HG03196 (cell line): Measurements from ENCODE around the gene KASH5.

ENCODE experiments used
- ATAC-seq: cut with Tn5 transposase; IDR thresholded peaks from one replicate; pipeline ENCODE4 v1.9.1; 2021; ENCODE audit not compliant: unreplicated experiment

The KASH5 gene

DNA sequence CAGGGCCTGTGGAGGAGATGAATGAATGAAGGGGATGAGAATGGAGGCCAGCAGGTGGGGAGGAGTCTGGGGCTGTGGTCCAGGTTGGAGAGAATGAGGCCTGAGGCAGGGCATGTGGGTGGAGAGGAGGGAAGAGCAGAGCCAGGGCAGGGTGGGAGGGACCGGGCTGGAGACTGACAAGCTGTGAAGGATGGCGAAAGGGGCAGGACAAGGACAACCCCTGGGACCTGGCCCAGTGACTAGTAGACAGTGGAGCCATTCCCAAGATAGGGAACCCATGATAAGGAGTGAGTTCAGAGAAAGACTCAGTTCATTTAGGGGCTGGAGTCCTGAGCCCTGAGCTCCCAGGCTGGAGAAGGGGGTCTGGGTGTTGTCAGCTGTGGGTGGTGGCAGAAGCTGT, 32.2 kb downstream of the KASH5 start:
- ATAC-seq = no peak

DNA sequence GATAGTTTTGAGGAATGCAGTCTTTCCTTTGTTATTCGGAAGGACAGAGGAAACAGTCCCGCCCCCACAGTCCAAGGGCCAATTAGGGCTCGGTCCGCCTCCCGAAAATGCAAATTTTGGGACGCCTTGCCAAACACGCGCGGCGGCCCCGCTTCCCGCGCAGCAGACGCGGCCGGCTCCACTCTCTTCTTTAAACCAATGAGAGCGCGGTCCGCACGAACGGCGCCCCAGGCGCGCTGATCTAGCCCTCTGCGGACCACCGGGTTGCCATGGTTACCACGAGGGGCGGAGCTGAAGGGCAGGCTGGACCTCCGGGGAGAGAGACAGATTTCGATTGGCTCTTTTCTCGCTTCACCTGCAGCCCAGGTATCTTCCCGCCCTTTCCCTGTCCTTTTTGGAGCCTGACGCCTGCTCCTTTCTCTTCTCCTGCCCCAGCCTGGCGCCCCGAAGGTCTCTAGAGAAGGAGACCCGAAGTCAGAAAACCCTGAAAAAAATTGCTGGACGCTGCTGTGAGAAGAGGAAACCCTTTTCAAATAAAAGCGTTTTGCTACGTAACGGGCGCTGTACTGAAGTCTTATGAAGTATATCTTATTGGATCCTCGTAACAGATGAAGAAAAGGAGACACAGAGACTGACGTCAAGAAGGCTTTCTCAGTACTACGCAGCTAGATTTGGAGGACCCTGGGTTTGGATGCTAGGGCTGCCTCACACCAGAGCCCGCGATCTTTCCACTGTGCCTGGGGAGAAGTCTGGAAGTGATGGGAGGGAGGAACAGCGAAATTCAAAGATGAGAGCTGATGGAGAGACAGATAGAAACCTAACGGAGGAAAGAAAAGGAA, 33.2 kb downstream of the KASH5 start:
- no peak for ATAC-seq

- no peak for ATAC-seq
These were observed 33.8 kb downstream of the KASH5 start for GRCh38 chr19:49421878-49422202.

DNA sequence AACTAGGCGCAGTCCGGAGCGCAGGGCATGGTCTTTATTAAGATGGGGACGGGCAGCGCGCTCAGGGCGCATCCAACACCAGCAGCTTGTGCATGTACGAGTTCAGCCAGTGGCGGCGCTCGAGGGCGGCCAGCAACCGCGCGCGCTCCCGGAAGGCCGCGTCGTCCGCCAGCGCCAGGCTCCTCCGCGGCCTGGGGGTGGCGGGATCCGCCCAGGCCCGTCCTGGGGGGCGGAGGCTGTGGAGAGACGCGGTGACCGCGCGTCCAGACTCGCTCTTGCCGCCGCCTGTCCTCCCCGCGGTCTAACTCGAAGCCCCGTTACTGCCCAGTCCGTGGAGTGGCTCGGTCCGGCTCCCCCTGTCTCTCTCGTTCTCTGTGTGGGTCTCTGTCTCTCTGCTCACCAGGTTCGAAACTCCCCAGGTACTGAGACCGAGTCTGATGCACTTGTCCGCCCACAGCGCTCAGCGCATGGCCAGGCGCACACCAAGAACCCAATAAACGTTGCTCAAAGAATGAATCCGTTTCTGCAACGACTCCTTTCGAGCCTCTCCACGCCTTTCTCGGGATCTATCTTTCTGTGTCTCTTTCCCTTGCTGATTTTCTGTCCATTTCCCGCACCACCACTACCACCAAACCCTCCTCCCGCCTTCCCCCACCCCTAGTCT, 34.5 kb downstream of the KASH5 start:
- ATAC-seq = no peak

GRCh38 chr19:49423071-49423984, 35.3 kb downstream of the KASH5 start, which contains the start of gene PTH2:
Gene PTH2 (minus strand): TSS chr19:49423441. CDS start chr19:49423339, 102 bp downstream.
- no peak for ATAC-seq

- ATAC-seq = no peak
These were observed 35.9 kb downstream of the KASH5 start for GRCh38 chr19:49423985-49424303.

- ATAC-seq = no peak
These were observed 37.1 kb downstream of the KASH5 start, which contains the start of gene GFY for GRCh38 chr19:49425178-49425577. Gene GFY (plus strand): TSS chr19:49425388. CDS start chr19:49426431, 1,043 bp downstream.

DNA sequence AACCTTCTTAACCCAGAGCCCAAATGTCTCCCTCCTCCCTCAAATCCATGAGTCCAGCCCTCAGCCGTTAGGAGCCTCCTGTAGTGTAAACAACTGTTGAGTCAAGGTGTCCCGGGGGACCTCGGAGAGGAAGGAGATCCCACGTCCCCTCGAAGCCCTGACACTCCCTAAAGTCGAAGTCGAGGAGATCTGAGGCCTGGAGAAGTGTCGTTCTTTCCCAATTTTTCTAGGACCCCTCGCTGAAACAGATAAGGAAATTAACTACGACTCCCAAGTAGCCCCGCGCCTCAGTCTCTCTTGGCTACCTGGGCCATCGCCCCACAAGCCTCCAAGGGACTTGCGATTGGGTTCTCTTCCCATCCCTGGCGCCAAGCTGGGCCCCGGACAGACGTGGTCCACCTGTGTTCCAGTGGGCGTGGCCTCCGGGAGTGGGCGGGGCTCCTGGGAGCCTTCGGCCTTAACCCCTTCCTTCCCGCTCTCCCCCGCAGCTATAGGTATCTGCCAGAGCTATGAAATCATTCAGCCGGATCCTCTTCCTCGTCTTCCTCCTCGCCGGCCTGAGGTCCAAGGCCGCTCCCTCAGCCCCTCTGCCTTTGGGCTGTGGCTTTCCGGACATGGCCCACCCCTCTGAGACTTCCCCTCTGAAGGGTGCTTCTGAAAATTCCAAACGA, 38.0 kb downstream of the KASH5 start:
- no peak for ATAC-seq

GRCh38 chr19:49427339-49427738, 39.3 kb downstream of the KASH5 start:
- ATAC-seq = no peak

DNA sequence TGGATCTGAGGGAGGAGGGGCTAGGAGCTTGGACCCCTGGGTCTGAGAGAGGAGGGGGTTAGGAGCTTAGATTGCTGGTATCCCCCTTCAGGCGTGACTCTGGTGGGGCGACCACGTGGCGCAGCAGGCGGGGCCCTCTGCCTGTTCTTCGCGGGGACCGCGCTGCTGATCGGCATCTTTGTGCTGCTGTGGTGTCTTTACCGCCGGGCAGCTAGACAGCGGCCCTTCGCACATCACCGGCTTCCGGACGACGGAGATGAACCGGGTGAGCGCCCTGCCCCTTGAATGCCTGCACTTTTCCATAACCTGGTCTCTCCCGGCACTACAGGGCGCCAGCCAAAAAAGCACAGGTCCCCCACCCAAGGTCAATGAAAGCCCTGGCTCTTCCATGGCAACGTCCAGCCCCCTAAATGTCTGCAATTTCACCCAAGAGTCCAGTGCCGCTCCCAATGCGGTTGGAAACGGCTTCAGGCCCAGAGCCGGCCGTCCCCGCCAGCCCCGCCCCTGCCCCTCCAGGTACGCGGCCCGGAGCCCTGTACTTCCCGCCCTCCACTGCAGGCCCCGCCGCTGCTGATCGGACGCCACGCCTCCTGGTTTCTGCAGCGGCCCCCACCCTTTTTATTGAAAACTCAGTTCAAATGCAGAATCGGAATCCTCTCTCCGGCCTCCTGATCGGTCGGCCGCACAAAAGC, 40.0 kb downstream of the KASH5 start:
- ATAC-seq = no peak

GRCh38 chr19:49428547-49429451, 40.8 kb downstream of the KASH5 start:
- no peak for ATAC-seq

DNA sequence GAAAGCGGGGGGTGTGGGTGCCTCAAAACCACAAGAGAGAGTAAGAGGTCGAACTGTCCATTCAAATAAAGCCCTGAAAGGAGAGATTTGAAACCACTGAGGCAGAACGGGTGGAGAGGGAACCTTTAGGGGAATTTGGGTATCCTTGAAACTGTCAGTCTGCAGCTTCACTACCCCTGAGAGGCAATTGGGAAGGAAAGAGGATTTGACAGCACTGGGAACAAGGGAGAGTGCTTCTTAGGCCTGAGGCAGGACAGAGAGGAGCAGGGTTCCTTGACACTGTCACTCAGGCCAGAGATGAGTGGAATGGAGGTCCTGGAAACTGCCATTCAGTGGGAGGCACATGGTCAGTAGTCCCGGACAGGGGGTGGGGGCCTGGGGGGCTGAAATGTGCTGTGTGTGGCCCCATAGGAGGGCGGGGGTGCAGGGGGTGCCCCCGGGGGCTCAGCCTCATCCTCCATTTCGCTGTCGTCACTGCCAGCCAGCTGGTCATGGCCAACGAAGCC, 42.2 kb downstream of the KASH5 start:
- ATAC-seq = no peak

- no peak for ATAC-seq
These were observed 42.8 kb downstream of the KASH5 start for GRCh38 chr19:49430678-49431329.

GRCh38 chr19:49431330-49431749, 43.3 kb downstream of the KASH5 start:
- no peak for ATAC-seq

GRCh38 chr19:49432141-49433073, 44.4 kb downstream of the KASH5 start:
- ATAC-seq = no peak

DNA sequence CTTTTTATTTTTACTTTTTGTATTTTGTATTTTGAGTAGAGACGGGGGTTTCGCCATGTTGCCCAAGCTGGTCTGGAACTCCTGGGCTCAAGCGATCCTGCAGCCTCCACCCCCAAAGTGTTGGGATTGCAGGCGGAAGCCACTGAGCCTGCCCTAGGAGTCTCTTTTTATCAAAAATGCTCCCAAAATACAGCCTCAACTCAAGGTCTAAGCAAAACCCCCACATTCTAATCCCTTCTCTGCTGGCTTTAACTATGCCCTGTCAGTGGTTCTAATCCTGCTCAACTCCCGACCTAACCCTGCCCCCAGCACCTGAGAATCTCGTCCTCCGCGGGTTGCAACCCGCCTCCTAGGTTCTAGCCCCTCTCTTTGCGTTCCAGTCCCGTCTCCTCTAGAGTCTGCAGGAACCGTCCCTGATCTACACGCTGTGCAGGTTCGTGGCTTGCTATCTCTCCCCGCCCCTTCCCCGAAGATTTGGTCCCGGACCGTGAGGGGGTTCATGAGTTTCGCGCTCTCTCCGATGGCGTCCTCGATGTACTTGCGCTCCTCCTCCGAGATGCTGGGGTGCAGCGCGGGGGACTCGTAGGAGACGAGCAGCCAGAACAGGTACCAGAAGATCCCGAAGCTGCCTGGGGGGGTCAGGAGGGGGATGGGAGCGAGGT, 45.3 kb downstream of the KASH5 start:
- no peak for ATAC-seq
